HUES6 (cell line): ENCODE measurements around the gene NKAIN1.
"Not testable (repeated sequence)": the region's sequence is repeated elsewhere in the genome, so short reads cannot be mapped to it uniquely, and the experiment has no call there.

Experiments
- H3K27ac ChIP-seq: 2 replicates; pipeline ENCODE4 v1.7.0; 2013; ENCODE audit warnings: low read depth, mild to moderate bottlenecking, low read length, inconsistent platforms
- H3K27me3 ChIP-seq: 2 replicates; pipeline ENCODE4 v1.6.1; 2013; ENCODE audit warnings: low read length; ENCODE audit not compliant: control insufficient read depth, insufficient read depth
- H3K36me3 ChIP-seq: 2 replicates; pipeline ENCODE4 v1.6.1; 2013; ENCODE audit warnings: low read length; ENCODE audit not compliant: control insufficient read depth, insufficient read depth
- H3K4me1 ChIP-seq: 2 replicates; pipeline ENCODE4 v1.6.1; 2013; ENCODE audit warnings: low read length; ENCODE audit not compliant: control insufficient read depth, insufficient read depth
- H3K4me3 ChIP-seq: 2 replicates; pipeline ENCODE4 v1.5.1; 2013; ENCODE audit warnings: low read depth, low read length
- H3K9ac ChIP-seq: one replicate; pipeline ENCODE4 v1.6.1; 2013; ENCODE audit warnings: mild to moderate bottlenecking, low read length
- H3K9me3 ChIP-seq: 2 replicates; pipeline ENCODE4 v1.6.1; 2013; ENCODE audit warnings: low read depth, low read length; ENCODE audit not compliant: control insufficient read depth, insufficient read depth

NKAIN1 gene

DNA sequence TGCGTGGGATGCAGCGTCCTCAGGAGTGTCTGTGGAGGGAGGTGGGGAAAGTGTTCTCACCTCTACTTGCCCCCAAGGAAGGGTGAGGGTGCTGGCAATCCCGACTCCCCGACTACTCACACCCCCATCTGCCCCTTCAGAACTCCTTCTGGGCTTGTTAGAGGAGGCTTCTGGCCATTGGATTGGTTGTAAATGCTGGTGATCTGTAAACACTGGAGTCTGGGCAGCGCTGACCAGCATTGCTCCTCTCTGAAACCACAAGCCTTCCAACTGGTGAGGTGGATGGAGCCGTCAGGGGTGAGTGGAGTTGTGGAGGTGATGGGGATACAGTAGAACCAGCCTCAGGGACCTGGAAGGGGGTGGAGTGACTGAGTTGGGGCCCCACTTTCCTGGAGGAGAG lies 59.3 kb downstream of the NKAIN1 start:
- H3K27me3 ChIP-seq: no peaks in the 10 kb centered on the region; the same call in 1 of the 2 replicates

DNA sequence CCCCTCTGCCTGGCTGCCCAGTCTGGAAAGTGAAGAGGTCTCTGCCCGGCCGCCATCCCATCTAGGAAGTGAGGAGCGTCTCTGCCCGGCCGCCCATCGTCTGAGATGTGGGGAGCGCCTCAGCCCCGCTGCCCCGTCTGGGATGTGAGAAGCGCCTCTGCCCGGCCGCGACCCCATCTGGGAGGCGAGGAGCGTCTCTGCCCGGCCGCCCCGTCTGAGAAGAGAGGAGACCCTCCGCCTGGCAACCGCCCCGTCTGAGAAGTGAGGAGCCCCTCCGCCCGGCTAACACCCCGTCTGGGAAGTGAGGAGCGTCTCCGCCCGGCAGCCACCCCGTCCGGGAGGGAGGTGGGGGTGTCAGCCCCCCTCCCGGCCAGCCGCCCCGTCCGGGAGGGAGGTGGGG lies 63.4 kb downstream of the NKAIN1 start:
- peaks cover 13% of the 10 kb centered on the region for H3K9me3 ChIP-seq
- not testable (repeated sequence) for H3K4me1 ChIP-seq, H3K36me3 ChIP-seq, H3K27ac ChIP-seq, H3K27me3 ChIP-seq, H3K4me3 ChIP-seq, H3K9ac ChIP-seq

More for the DNA sequence above, 59.3 kb downstream of the NKAIN1 start:
- no peaks in the 10 kb centered on the region for H3K36me3 ChIP-seq
- no peak overlapping the region for H3K9ac ChIP-seq
- no peak overlapping the region for H3K27ac ChIP-seq
- no peak overlapping the region for H3K4me3 ChIP-seq
- peaks cover 5% of the 10 kb centered on the region for H3K9me3 ChIP-seq
- 0 out of 2 replicates have a peak, but pooled peaks cover 2% of the 10 kb centered on the region for H3K4me1 ChIP-seq

DNA sequence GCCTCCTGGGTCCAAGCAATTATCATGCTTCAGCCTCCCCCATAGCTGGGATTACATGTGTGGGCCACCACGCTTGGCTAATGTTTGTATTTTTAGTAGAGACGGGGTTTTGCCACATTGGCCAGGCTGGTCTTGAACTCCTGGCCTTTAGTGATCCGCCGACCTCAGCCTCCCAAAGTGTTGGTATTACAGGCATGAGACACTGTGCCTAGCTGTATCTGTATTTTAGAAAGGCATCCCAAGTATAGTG lies 69.3 kb downstream of the NKAIN1 start:
- Histone ChIP-seq H3K27me3 (no peaks in the 10 kb centered on the region), H3K4me1 (peaks cover 19% of the 10 kb centered on the region), H3K4me3 (no peak overlapping the region), H3K27ac (no peak overlapping the region), H3K36me3 (no peaks in the 10 kb centered on the region), H3K9ac (peak overlapping the region; percentile 28), H3K9me3 (peaks cover 9% of the 10 kb centered on the region)

DNA sequence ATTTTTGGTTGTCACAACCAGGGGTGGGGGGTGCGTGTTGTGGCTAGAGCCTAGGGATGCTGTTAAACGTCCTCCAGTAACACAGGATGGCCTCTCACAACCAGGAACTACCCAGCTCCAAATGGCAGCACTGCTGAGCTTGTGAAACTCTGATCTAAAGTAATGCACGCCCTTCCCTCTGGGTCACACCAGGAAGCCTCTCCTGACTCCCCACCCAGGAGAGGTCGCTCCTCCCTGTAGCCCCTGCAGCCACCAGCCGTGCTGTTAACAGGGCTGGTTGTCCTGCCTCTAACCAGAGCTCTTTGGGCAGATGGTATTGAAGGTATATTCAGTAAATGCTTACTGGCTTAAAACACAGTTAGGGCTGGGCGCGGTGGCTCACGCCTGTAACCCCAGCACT lies 73.2 kb downstream of the NKAIN1 start:
- Histone ChIP-seq H3K4me3 (no peak overlapping the region), H3K36me3 (no peaks in the 10 kb centered on the region), H3K9ac (no peak overlapping the region), H3K4me1 (peaks cover 19% of the 10 kb centered on the region), H3K27ac (no peak overlapping the region), H3K9me3 (no peaks in the 10 kb centered on the region), H3K27me3 (no peaks in the 10 kb centered on the region)

DNA sequence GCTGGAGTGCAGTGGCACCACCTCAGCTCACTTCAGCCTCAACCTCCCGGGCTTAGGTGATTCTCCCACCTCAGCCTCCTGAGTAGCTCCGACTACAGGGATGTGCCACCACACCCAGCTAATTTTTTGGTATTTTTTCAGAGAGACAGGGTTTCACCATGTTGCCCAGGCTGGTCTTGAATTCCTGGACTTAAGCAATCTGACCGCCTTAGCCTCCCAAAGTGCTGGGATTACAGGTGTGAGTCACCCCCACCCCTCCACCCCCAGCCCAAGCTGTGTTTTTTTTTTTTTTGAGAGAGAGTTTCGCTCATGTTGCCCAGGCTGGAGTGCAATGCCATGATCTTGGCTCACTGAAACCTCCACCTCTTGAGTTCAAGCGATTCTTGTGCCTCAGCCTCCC lies 75.4 kb downstream of the NKAIN1 start:
- no peak overlapping the region for H3K4me3 ChIP-seq
- H3K4me1 ChIP-seq: peaks cover 11% of the 10 kb centered on the region; the same call in 1 of the 2 replicates
- no peaks in the 10 kb centered on the region for H3K36me3 ChIP-seq
- H3K9ac ChIP-seq: no peak overlapping the region
- H3K27me3 ChIP-seq: no peaks in the 10 kb centered on the region
- no peak overlapping the region for H3K27ac ChIP-seq
- no peaks in the 10 kb centered on the region for H3K9me3 ChIP-seq

DNA sequence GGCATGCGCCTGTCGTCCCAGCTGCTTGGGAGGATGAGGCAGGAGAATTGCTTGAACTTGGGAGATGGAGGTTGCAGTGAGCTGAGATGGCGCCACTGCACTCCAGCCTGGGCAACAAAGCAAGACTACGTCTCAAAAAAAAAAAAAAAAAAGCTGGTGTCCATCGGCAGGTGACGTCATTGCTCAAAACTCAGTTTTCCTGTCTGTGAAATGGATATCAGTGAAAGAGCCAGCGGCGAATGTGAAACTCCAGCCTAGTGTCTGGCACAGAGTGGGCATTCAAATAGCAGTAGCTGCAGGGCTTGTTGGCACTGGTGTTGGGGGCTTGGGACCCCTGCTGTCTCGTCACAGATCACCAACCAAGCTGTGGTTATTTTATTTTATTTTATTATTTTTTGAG lies 75.8 kb downstream of the NKAIN1 start:
- no peaks in the 10 kb centered on the region for H3K9me3 ChIP-seq
- no peaks in the 10 kb centered on the region for H3K36me3 ChIP-seq
- no peaks in the 10 kb centered on the region for H3K27me3 ChIP-seq
- no peak overlapping the region for H3K9ac ChIP-seq
- no peak overlapping the region for H3K27ac ChIP-seq
- H3K4me1 ChIP-seq: peaks cover 11% of the 10 kb centered on the region; the same call in 1 of the 2 replicates
- no peak overlapping the region for H3K4me3 ChIP-seq

DNA sequence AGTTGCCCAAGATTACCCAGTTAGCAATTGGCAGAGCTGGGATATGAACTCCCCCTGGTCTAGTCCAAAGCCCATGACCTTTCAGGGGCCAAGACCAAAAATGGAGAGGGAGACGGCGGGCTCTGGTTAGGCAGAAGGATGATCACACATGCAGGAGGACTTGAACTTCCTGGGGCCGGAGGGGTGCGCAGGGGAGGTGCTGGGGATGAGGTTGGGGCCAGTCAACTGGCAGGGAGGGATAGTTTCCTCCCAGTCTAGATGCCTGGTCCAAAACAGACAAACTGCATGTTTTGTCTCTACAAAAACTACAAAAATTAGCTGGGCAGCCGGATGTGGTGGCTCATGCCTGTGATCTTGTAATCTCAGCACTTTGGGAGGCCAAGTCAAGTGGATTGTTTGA lies 78.1 kb downstream of the NKAIN1 start:
- Histone ChIP-seq H3K9me3 (no peaks in the 10 kb centered on the region), H3K27ac (peak overlapping the region; percentile 21; the same call in 1 of the 2 replicates), H3K36me3 (no peaks in the 10 kb centered on the region; the same call in 1 of the 2 replicates), H3K27me3 (no peaks in the 10 kb centered on the region), H3K4me1 (peaks cover 6% of the 10 kb centered on the region; the same call in 1 of the 2 replicates), H3K4me3 (no peak overlapping the region), H3K9ac (no peak overlapping the region)

DNA sequence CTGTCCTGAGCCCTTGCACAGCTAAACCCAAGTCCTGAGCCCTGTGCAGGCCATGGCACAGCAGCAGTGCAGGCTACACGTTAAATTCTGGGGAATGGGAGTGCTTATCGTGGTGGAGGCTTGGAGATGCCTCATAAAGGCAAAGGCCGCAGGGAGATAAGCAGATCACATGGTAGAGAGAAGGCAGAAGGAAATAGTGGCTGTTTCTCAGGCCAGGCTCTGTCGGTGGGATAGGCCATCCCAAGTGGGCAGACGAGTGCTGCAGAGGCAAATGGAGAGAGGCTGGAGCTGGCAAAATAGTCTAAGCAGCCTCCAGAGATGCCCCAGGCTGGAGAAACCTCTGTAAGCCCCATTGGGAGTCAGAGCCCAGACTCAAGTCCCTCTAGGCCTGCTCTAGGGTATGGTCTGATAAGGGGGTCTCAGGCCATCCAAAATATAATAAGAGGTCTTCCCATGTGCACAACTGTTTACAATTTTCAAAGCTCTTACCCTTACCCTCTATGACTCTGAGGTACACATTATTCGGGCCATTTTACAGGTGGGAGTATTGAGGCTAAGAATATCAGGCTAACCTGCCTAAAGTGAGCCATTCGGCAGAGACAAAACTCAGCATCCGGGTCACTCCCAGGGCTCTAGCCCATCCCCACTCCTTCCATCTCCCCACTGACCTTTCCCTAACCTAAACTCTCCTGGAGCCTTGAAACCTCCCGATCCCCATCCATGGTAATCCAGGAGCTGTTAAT lies 79.6 kb downstream of the NKAIN1 start:
- Histone ChIP-seq H3K27me3 (no peaks in the 10 kb centered on the region), H3K4me3 (no peak overlapping the region), H3K9ac (no peak overlapping the region), H3K4me1 (peaks cover 5% of the 10 kb centered on the region; the same call in 1 of the 2 replicates), H3K27ac (no peak overlapping the region), H3K36me3 (no peaks in the 10 kb centered on the region; the same call in 1 of the 2 replicates), H3K9me3 (no peaks in the 10 kb centered on the region)

DNA sequence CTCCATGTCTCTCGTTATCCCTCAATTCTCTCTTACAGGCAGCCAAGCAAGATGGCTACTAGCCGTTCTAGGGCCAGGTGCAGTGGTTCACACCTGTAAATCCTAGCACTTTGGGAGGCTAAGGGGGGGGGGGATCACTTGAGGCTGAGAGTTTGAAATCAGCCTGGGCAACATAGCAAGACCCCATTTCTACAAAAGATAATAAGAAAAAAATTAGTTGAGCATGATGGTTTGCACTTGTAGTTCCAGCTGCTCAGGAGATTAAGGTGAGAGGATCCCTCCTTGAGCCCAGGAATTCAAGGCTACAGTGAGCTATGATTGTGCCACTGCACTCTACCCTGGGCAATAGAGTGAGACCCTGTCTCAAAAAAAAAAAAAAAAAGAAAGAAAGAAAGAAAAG lies 80.4 kb downstream of the NKAIN1 start:
- Histone ChIP-seq H3K4me3 (no peak overlapping the region), H3K36me3 (no peaks in the 10 kb centered on the region; the same call in 1 of the 2 replicates), H3K27me3 (no peaks in the 10 kb centered on the region), H3K27ac (no peak overlapping the region), H3K9me3 (no peaks in the 10 kb centered on the region), H3K4me1 (peaks cover 6% of the 10 kb centered on the region; the same call in 1 of the 2 replicates), H3K9ac (no peak overlapping the region)

DNA sequence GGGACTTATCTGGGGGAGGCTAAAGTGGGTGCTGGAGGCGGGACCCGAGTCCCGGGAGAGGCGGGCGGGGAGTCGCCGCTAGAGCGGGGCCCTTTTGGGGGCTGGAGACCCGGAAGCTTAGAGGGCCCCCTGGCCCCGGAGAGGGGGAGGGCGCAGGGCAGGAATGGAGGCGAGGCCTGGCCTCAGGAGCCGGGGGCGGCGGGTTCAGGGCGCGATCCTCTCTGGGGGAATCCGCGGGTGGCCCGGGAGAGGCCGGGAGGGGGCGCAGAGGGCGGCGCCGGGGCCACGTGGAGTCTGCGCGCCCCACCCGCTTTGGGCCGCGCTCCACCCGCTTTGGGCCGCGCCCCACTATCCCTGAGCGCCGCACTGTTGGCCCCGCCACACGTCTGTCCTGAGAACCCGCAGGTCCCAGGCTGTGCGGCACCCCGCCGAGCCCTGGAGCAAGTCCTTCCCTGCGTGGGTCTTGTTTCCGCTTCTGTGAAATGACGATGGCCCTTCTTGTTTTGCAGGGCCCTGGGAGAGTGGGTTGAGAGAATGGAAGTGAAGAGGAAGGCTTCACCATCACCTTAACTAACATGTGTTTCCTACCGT lies 84.4 kb downstream of the NKAIN1 start:
- Histone ChIP-seq H3K36me3 (no peaks in the 10 kb centered on the region; the same call in 1 of the 2 replicates), H3K4me3 (peak overlapping the region; percentile 76), H3K9me3 (peaks cover 3% of the 10 kb centered on the region; the same call in 1 of the 2 replicates), H3K4me1 (peaks cover 9% of the 10 kb centered on the region; the same call in 1 of the 2 replicates), H3K9ac (peak overlapping the region; percentile 84), H3K27ac (peak overlapping the region; percentile 97), H3K27me3 (no peaks in the 10 kb centered on the region)

DNA sequence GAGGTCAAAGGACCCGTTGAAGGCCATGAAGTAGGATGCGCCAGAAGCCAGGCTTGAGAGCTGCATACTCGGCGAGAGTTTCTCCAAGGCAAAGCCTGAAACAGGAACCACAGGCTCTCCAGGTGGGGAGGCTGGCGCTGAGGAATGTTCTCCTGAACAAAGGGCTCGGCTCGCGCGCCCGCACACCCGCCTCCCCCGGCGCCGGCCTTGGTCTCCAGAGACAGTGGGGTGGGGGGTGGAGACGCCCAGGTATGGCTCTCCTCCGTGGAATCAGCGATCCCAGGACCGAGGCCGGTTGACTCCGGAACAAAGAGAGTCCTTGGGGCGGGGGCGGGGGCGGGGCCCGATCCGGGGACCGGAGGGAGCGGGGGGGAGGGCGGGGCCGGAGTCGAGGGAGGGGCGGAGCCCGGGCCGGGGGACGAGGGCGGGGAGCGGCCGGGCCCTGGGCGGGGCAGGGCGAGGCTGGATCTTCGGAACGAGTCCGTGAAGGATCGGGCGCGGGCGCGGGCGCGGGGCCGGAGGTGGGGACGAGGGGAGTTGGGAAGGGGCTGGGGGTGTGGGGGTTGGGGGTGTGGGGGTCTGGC lies 85.0 kb downstream of the NKAIN1 start:
- H3K9ac ChIP-seq: peak overlapping the region; percentile 87
- no peaks in the 10 kb centered on the region; the same call in 1 of the 2 replicates for H3K36me3 ChIP-seq
- H3K4me1 ChIP-seq: peaks cover 9% of the 10 kb centered on the region; the same call in 1 of the 2 replicates
- H3K4me3 ChIP-seq: peak overlapping the region; percentile 76
- H3K9me3 ChIP-seq: peaks cover 3% of the 10 kb centered on the region; the same call in 1 of the 2 replicates
- no peaks in the 10 kb centered on the region for H3K27me3 ChIP-seq
- H3K27ac ChIP-seq: peak overlapping the region; percentile 93
